ENCODE results near the gene SEC22C. TPM values are rescaled to one million over a fixed set of nuclear protein-coding genes. Genes with fewer than 3 reads are reported as not detected.
A peak's percentile ranks its signal among the peaks of the same experiment; 100 is the strongest.

Gene SEC22C
- total RNA-seq, 6 donors from 2014 or later = 36.3 to 59.7 (median 50.6) TPM

- peak in 1 of 2 donors; percentile 71 for DNase-seq
- WGBS, 2 donors = 31 to 35% methylated on average over 4 to 5 of the region's 5 CpGs
- peak overlapping the region; percentile 88 to 92 (median 90) for H3K27ac ChIP-seq
Observed at GRCh38 chr3:42545284-42545900, 36.4 kb downstream of the SEC22C start.

GRCh38 chr3:42544492-42545283, 37.1 kb downstream of the SEC22C start:
- peak; percentile 41 to 83 for ATAC-seq (ENCODE audit: low FRiP score in 2 of 2)
- DNase-seq = peak in 1 of 2 donors; percentile 87
- Histone ChIP-seq H3K4me3 (no peak overlapping the region), H3K27me3 (no peaks in the 10 kb centered on the region), H3K9me3 (no peaks in the 10 kb centered on the region), H3K27ac (peak overlapping the region; percentile 88 to 92 (median 90)), H3K36me3 (peaks cover 0 to 4% (median 2%) of the 10 kb centered on the region in 4 donors), H3K4me1 (peaks cover 71 to 79% (median 78%) of the 10 kb centered on the region in 4 donors)
- TF ChIP-seq POLR2AphosphoS5 (IDR thresholded peaks at IDR 0.05) (peak; percentile 86 to 92), CTCF (IDR thresholded peaks at IDR 0.05) (peak; percentile 20 to 66 (median 48)), POLR2A (IDR thresholded peaks at IDR 0.05) (peak in 3 of 4 donors; percentile 13 to 26 (median 15)), EP300 (IDR thresholded peaks at IDR 0.05) (peak; percentile 34 to 97 (median 70))
- 30% methylated on average over 9 to 12 of the region's 12 CpGs for WGBS, 2 donors

More at GRCh38 chr3:42545284-42545900, 36.4 kb downstream of the SEC22C start:
- TF ChIP-seq POLR2AphosphoS5 (IDR thresholded peaks at IDR 0.05) (no peak), EP300 (IDR thresholded peaks at IDR 0.05) (peak in 1 of 4 donors; percentile 43), CTCF (IDR thresholded peaks at IDR 0.05) (no peak)
- H3K36me3 ChIP-seq = peaks cover 0 to 11% (median 3%) of the 10 kb centered on the region in 4 donors
- no peak overlapping the region for H3K4me3 ChIP-seq
- H3K27me3 ChIP-seq = no peaks in the 10 kb centered on the region
- no peaks in the 10 kb centered on the region for H3K9me3 ChIP-seq
- peaks cover 64 to 72% (median 71%) of the 10 kb centered on the region in 4 donors for H3K4me1 ChIP-seq
- peak in 1 of 2 donors; percentile 8 for ATAC-seq (ENCODE audit: low FRiP score in 2 of 2)

GRCh38 chr3:42541079-42541478, 40.7 kb downstream of the SEC22C start:
- no peak for TF ChIP-seq CTCF (IDR thresholded peaks at IDR 0.05)
- peak in 1 of 4 donors; percentile 7 for TF ChIP-seq POLR2A (IDR thresholded peaks at IDR 0.05)
- TF ChIP-seq POLR2AphosphoS5 (IDR thresholded peaks at IDR 0.05) = peak in 1 of 2 donors; percentile 70
- TF ChIP-seq EP300 (IDR thresholded peaks at IDR 0.05) = peak in 1 of 4 donors; percentile 8
- Histone ChIP-seq H3K27ac (peak overlapping the region; percentile 59 to 92 (median 80)), H3K9me3 (no peaks in the 10 kb centered on the region), H3K27me3 (no peaks in the 10 kb centered on the region), H3K4me3 (no peak overlapping the region), H3K4me1 (peaks cover 56 to 72% (median 65%) of the 10 kb centered on the region in 4 donors), H3K36me3 (peaks cover 0 to 8% (median 0%) of the 10 kb centered on the region in 4 donors)
- ATAC-seq (ENCODE audit: low FRiP score in 2 of 2) = no peak
- no peak for DNase-seq
- WGBS, 2 donors = 42 to 68% methylated on average over 2 to 3 of the region's 3 CpGs

- ATAC-seq (ENCODE audit: low FRiP score in 2 of 2) = peak; percentile 60 to 73
- no peak overlapping the region for H3K4me3 ChIP-seq
- no peaks in the 10 kb centered on the region for H3K27me3 ChIP-seq
- peaks cover 46 to 63% (median 57%) of the 10 kb centered on the region in 4 donors for H3K4me1 ChIP-seq
- no peaks in the 10 kb centered on the region for H3K9me3 ChIP-seq
- 31 to 65% methylated on average over 9 to 14 of the region's 14 CpGs for WGBS, 2 donors
- DNase-seq = peak in 1 of 2 donors; percentile 85
- peaks cover 0 to 18% (median under 1%) of the 10 kb centered on the region in 4 donors for H3K36me3 ChIP-seq
- TF ChIP-seq CTCF (IDR thresholded peaks at IDR 0.05) (peak; percentile 67 to 81 (median 80)), POLR2AphosphoS5 (IDR thresholded peaks at IDR 0.05) (no peak), POLR2A (IDR thresholded peaks at IDR 0.05) (no peak)
- H3K27ac ChIP-seq = peak overlapping the region; percentile 59 to 92 (median 80)
Observed at GRCh38 chr3:42539871-42540714, 41.7 kb downstream of the SEC22C start.
